GM12891 (cell line): Measurements from ENCODE around the gene RGS16.

Source experiments
- POLR2A ChIP-seq: IDR thresholded peaks from 2 replicates; pipeline ENCODE4 v1.6.1; 2011; ENCODE audit warnings: low read depth, low read length, control low read depth
- POLR2AphosphoS5 ChIP-seq: IDR thresholded peaks from 2 replicates; pipeline ENCODE4 v1.6.1; 2011; ENCODE audit warnings: low read depth, low read length, control low read depth
- TAF1 ChIP-seq: IDR thresholded peaks from 2 replicates; pipeline ENCODE4 v1.6.1; 2011; ENCODE audit warnings: low read depth, low read length, control low read depth

DNA sequence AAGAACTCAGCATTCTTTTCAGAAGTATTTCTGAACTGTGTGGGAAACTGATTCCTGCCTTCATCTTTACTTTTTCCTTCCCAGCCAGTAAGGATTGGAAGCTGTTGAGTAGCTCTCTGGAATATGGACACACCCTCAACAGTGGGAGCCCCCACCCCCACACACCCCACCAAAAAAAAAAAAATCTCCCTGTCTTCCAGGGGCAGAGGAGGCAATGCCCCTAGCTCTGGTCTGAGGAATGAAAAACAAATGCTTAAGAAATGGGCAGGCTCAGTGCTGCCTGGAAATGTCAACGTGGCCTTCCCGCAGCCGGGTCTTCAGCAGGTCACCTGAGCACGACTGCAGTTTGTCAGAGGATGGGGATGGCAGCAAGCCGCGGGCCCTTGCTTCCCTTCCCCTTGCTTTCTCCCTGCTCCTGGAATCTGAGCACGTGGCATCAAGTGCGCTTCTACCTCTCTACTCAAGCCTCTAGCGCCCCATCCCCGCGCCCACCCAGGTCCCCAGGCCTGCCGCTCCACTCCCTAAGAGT lies 479 bp downstream of the RGS16 start:
- TF ChIP-seq POLR2A = no peak
- TF ChIP-seq POLR2AphosphoS5 = no peak
- no peak for TF ChIP-seq TAF1
